ENCODE measurements around the gene TLDC2. TPM values are rescaled to one million over a fixed set of nuclear protein-coding genes. Genes with fewer than 3 reads are reported as not detected.
"Not testable (repeated sequence)": the region's sequence is repeated elsewhere in the genome, so short reads cannot be mapped to it uniquely, and the experiment has no call there.

The TLDC2 gene
- total RNA-seq, 1 experiment from 2014 or later: 0.25 TPM

DNA sequence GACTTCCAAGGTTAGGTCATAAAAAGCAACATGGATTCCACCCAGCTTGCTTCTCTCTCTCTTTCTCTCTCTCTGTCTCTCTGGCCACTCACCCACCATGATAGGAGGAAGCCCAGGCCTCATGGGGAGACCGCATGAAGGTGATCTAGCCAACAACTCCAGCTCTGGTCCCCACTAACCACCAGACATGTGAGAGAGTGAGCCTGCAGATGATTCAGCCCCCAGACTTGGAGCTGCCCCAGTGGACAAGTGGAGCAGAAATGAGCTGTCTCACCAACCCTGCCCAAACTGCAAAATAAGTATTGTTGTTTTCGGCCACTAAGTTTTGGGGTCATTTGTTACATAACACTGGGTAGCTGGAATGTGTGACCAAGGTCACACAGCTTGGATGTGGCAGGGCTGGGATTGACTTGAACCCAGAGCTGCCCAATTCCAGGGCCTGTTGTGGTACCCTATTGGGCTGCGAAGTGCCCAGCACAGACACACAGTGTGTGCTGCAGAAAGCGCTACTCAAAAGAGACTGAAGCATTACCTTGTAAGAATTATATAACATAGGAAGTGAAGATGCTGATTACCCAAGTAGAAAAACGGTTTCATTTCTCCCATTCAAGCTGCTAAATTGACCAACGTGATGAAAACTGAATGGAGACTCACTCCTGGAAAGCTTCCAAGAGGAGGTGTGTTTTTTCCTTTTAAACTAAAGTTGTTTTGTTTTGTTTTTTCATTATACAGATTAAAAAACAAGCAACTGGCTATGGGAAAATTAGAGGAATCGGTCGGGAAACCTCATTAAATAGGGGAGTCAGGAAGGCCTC is 9.1 kb upstream of the TLDC2 start:
- no peak for DNase-seq (ENCODE audit: low spot score)

DNA sequence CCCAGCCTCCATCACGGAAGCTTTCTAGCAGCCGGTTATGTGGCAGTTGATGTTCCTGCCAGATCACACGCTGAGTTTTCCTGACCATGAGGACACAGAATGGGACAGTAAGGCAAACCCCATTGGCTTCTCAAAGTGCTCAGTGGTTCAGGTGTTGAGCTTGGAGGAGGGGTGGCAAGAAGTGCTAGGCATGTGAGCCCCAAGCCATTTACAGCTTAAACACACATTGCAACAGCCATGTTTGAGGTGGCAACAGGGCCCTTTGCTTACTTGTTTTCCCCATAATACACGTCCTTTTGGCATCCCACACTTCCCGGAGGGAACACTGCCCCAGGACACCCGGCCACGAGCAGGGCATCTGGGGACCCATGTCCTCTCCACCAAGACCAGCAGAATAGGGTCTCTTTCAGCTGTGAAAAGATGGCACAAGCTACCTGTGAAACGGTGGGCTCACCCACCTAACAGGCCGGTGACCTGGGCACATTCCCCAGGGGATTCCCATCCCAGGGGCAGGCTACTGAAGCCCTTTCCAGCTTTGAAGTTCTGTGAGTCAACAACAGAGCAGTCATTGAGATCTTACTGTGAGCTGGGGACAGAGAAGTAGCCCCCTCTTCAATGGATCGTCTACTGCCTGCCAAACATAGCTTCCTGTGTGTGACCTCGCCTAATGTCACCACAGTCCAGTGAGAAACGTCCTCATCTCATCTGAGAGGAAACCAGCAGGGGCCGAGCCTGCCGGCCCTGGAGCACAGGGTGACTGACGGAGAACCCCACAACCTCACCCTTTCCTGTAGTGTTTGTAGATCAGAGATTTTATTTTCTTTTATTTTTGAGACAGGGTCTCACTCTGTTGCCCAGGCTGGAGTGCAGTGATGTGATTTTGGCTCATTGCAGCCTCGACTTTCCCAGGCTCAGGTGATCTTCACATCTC is 4.0 kb upstream of the TLDC2 start:
- DNase-seq (ENCODE audit: low spot score): no peak

DNA sequence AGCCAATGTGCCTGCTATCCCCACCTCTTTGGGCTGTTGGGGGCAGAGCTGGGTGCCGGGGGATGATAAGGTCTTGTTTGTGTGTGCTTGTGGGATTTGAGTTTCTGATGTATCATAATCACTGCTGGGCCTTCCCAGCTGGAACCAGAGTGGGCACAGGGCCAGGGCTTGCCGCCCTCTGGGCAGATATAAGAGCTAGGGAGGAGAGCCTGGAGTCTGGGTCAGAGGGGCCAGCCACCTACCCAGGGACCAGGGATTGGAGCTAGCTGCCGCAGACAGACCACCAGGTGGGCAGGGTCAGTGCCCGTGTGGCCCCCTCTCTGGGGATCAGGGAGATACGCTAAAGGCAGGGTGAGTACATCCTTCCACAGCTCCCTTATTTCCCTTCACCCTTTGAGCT is 3.1 kb upstream of the TLDC2 start:
- DNase-seq (ENCODE audit: low spot score): no peak

DNA sequence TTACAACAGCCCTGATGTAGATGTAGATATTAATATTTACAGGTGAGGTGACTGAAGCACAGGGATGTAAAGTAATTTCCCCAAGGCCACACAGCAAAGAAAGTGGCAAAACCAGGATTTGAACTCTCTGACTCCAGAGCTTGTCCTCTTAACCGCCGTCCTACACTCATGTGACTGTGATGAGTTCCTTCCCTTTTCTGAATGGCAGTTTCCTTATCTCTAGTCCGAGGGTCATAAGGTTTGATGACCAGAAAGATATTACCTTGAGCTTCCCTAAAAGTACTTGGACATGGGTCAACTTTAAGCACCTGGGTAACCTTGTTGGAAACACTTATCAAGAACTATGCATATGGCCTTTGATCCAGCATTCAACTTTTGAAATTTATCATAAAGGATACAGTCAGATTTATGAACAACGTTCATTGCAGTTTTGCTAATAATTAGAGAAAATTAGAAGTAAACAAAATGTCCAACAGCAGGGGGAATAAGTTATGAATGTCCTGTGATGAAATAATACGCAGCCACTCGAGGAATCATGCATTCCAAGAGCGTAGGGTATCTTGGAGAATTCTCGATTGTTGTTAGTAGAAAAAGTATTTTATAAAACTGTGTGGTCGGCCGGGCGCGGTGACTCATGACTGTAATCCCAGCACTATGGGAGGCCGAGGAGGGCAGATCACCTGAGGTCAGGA is 2.3 kb upstream of the TLDC2 start:
- no peak for DNase-seq (ENCODE audit: low spot score)

DNA sequence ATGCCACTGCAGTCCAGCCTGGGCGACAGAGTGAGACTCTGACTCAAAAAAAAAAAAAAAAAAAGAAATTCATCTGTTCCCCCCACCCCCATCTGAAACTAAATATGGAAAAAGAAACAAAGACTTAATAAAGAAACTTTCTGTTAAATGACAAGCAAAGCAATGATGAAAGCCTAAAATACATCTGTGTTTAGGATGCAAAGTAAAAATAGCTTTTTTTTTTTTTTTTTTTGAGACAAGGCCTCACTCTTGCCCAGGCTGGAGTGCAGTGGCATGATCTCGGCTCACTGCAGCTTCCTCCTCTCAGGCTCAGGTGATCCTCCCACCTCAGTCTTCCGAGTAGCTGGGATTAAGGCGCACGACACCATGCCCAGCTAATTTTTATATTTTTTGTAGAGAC is 845 bp upstream of the TLDC2 start:
- not testable (repeated sequence) for DNase-seq (ENCODE audit: low spot score)

DNA sequence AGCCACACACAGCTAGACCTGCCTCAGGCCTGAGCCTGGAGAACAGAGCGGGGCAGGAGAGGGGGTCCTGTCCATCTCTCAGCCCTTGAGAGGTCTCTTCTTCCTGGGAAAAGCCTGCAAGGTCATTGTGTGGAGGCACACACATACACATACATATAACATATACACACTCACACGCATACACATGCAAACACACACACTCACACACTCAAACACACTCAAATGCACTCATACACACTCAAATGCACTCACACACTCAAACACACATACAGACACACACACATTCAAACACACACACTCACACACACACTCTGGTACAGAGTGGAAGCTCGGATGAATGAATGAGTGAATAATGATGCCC is 515 bp downstream of the TLDC2 start:
- no peak for DNase-seq (ENCODE audit: low spot score)

DNA sequence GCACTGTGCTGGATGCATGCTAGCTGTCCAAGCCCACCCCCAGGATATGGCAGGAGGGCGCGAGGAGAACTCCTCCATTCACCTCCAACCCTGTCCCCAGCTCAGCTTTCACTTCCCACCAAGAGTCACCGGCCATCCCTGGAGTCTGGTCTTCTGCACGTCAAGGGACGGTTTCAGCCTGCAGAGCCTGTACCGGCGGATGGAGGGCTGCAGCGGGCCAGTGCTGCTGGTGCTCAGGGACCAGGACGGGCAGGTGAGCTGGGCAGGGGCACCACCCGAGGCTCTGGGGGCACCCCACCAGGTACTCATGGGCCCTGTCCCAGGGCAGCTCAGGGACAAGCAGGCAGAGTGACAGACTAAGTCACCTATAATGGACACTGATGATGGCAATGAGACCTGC is 3.0 kb downstream of the TLDC2 start:
- DNase-seq (ENCODE audit: low spot score): no peak

DNA sequence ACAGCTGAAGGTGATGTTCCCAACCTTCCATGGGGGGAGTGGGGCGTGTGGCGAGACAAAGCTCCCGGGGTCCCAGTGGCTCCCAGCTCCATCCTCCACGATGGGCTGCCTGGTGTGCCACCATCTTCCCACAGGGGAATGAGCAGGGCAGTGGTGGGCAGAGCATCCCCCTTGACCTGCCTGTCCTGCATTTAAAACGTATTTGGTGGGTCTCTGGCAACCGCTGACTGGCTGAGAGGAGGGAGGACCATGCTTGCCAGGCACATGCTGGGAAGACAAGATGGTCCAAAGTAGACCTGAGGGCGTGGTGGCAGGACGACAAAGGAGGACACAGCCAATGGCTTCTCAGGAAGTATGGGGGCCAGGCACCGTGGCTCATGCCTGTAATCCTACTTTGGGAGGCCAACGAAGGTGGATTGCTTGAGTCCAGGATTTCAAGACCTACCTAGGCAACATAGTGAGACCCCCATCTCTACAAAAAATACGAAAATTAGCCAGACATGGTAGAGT is 4.9 kb downstream of the TLDC2 start:
- DNase-seq (ENCODE audit: low spot score): no peak

DNA sequence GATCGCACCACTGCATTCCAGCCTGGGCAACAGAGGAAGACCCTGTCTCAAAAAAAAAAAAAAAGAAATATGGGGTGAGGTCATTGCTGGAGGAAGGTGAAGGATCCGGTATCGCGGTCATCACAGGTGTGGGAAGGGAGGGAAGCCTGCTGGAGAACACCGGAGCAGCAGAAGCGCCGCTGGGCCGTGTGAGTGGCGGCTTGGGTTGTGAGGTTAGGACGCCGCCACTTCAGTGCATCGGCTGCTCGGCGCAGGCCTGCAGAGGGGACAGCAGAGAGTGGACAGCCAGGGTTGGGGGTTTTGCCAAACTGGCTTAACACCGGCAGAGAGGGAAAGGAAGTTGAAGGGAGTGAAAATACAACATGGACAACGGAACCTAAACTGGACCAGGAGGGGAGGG is 5.4 kb downstream of the TLDC2 start:
- no peak for DNase-seq (ENCODE audit: low spot score)

DNA sequence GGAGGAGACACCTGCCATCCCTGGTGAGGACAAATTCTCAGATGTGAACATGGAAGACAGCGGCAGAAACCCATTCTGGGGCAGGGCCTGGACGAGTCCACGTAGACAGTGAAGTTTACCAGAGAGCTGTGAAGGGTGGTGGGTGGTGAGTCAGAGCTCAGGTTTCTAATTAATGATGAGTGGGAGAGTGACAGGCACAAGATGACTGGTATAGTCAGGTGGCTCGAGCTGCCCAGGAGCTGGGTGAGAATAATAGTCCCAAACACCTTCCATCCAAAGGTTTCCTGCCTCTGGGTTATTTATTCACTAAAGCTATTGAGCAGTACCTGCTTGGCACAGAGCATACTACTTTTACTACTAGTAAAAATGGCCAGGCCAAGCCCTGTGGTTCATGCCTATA is 6.0 kb downstream of the TLDC2 start:
- DNase-seq (ENCODE audit: low spot score): peak; percentile 60

DNA sequence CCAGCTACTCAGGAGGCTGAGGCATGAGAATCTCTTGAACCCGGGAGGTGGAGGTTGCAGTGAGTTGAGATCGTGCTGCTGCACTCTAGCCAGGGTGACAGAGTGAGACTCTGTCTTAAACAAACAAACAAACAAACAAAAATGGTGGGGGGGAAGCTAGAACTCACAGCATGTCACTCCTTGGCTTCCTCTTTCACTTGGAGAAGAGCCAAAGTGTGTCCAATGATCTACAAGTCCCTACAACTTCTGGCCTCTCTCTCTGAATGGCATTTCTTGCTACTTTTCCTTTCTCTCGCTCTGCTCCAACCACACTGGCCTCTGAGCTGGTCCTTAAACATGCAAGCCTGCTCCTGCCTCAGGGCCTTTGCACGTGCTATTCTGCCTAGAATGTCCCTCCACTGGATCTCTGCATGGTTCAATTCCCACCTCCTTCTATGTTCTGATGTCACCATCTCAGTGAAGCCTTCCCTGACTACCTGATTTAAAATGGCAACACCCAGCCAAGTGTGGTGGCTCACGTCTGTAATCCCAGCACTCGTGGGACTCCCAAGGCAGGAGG is 8.1 kb downstream of the TLDC2 start:
- no peak for DNase-seq (ENCODE audit: low spot score)

DNA sequence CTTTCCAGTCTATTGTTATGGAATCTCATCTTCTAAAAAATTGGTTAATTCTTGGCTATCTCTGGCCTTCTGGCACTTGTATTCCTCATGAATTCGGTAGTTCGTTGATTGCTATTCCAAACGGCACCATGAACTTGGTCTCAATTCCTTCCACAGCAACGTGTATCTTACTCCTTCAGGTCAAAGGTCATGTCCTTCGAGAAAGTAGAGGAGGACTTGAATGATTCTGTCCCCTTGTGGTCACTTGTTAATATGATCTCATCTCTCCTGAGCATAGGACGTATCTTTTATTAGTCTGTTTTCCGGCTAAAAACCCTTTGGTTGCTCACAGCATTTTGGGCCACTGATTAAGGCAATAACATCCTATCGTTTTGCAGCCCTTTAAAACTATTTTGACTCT is 9.4 kb downstream of the TLDC2 start:
- peak; percentile 39 for DNase-seq (ENCODE audit: low spot score)

DNA sequence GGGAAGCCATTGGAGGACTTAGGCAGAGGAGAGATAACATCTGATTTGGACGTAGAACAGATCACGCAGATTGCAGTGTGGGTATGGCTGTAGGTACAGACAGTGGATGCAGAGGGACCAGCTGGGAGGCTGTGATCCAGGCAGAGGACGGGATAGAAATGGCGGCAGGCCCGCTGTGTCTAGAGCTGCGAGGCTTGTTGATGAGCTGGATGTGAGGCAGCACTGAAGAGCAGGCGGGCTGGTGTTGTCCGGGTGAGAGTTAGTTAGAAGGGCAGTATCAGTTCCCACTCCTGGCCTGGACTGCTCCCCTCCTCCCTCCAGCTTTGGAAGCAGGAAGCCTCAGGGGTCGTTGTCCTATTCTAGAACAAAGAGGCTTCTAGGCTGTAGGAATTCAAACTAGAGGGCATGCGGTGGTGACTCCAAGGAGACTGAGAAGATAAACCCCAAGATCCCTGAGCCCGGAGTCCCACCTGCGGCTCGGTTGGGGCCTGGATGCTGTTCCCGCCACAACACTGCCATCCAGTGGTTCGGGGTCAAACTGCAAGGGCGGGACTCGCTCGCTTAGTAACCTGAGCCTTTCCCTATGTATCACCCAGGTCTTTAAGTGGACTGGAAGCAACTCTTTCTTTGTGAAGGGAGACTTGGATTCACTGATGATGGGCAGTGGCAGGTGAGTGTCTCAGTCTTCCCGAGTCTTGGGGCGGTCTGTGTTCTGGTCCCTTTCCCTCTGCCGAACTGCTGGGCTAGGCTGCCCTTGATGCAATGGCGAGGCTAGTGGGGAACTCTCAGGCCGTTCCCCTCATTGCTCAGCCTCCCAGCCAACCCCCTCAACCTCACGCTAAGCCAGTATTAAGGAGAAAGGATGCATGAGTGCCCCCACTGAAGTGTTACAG is 11.2 kb downstream of the TLDC2 start:
- DNase-seq (ENCODE audit: low spot score): peak; percentile 95

DNA sequence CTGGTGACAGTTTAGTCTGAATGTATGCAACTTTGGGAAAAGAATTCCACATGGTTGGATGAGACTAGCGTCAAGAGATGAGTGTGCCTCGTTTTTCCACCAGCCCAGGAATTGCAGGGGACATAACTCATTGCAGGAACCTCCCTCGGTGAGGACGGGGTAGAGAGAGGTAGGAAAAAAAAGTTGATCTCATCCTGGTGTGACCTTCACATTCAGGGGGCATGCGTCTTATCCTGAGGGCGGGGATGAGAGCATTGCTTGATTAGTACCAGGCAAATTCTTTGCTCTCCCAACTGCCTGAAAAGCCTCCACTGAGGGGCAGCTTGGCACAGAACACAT is 11.8 kb downstream of the TLDC2 start:
- DNase-seq (ENCODE audit: low spot score): no peak

DNA sequence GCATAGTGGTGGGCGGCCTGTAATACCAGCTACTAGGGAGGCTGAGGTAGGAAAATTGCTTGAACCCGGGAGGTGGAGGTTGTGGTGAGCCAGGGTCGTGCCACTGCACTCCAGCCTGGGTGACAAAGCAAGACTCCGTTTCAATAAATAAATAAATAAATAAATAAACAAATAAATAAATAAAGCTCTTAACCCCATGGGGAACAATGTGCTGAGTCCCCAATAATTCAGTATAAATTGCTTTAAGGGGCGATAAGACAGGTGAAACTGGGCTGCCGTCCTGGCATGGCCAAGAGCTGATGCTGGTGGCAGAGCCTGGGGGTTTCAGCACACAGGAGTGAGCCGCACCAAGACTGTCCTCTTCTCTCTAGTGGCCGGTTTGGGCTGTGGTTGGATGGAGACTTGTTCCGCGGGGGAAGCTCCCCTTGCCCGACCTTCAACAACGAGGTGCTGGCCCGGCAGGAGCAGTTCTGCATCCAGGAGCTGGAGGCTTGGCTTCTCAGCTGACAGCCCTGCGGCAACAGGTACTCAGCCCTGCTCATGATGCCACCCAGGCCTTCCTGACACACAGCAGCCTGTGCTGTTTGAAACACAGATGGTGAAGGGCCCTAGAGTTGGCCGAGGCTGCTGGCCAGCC is 13.1 kb downstream of the TLDC2 start:
- DNase-seq (ENCODE audit: low spot score): no peak

DNA sequence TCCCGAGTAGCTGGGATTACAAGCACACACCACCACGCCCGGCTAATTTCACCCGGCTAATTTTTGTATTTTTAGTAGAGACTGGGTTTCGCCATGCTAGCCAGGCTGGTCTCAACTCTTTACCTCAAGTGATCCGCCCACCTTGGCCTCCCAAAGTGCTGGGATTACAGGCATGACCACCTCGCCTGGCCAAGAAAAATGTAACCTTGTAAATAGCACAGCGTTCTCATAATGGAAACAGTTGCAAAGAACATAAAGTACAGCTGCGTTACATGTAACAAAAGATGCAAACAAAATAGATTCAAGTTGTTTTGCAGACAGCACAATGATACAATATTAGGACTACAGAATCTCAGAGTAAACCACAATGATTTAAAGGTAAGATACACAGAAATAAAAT is 14.6 kb downstream of the TLDC2 start:
- no peak for DNase-seq (ENCODE audit: low spot score)

DNA sequence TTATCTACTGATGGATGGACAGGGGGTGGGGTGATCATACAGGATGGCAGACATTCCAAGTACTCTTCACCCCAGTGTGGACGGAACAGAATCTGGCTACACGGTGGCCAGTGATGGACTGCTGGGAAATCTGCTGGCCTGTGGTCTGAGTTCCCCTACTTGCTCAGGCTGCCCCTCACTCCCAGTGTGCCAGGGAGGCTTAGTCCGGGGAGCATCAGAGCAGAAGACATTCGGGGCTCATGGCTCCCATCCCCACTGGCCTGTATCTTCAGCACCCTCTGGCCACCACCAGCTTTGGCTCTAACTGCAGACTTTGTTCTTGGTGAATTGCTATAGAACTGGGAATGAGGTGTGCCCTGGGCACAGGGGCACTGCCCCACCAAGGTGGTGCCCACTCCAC is 15.3 kb downstream of the TLDC2 start:
- no peak for DNase-seq (ENCODE audit: low spot score)

DNA sequence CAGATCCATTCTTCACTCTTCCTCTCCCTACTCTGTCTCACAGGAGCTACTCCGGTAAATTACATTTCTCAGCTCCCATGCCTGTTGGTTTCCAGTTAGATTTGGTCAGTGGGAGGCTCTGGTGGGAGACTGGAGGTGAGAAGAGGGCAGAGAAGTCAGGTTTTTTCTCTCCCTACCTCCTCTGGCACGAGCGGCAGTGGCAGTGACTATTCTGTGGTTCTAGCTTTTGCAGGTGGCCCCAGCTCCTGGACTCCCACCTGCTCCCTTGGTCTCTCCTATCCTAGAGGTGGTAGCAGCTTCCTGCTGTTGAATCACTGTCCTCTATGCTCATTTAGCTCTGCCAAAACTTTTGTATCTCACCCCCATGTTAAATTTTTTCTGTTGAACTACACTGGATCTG is 17.9 kb downstream of the TLDC2 start:
- no peak for DNase-seq (ENCODE audit: low spot score)

DNA sequence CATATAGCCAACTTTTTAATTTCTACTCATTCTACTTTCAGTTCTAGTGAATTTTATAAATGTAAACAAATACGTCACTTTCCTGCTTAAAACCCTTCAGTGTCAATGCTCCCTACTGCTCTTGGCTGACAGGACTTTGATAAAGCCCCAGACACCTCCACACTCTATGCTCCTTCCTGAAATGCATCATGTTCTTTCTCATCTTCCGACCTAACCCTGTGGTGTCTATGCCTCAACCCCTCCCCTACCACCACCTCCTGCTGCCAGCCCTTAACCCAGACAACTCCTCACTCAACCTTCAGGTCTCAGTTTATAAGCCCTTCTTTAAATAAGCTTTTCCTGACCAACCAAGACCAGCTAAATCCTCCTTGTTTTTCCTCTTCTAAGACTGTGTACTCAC is 19.1 kb downstream of the TLDC2 start:
- no peak for DNase-seq (ENCODE audit: low spot score)

DNA sequence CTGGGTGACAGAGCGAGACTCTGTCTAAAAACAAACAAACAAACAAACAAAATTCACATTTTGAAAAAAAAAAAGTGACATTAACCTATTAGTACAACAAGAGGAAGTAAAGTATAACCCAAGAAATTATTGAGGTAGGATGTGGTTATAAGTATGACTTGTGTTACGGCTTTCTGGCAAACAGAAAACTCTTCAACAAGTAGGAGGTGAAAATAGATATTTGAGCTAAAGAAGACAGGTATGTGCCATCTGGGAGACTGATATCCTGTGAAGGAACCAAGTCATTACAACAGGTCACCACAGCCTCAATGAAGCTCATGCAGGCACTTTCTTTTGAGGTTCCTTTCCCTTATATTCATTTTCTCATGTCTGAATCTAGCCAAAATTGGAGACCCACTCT is 28.8 kb downstream of the TLDC2 start:
- no peak for DNase-seq (ENCODE audit: low spot score)
